Gastrocnemius medialis (tissue), 4 donors: Measurements from ENCODE around the gene DHDDS. TPM values are rescaled to one million over a fixed set of nuclear protein-coding genes. Genes with fewer than 3 reads are reported as not detected.

Experiments
- ATAC-seq, 2 donors: fragments of 150-250 bp; one replicate each; pipeline ENCODE4 v1.9.1; 2016
- DNase-seq, 2 donors: peaks; one replicate each; pipeline ENCODE4 v3.0.0-alpha.2; 2019
- H3K27ac ChIP-seq, 4 donors: fragments of 200-600 bp; sonication (generic); 1 replicate in 1 of 4; 2 replicates in 3 of 4; pipeline ENCODE4 v1.5.1; 2016 to 2018; ENCODE audit warnings: mild to moderate bottlenecking in 2 of 4, moderate library complexity in 1 of 4
- H3K27me3 ChIP-seq, 3 donors: fragments of 200-600 bp; sonication (generic) in 2 of 3; 1 replicate in 1 of 3; 2 replicates in 2 of 3; pipeline versions ENCODE4 v1.5.1 to v1.6.0; 2016 to 2019; ENCODE audit warnings: mild to moderate bottlenecking in 1 of 3, moderate library complexity in 1 of 3
- H3K36me3 ChIP-seq, 2 donors: fragments of 200-600 bp; sonication (generic) in 1 of 2; one replicate each; pipeline ENCODE4 v1.5.1; 2017 to 2018
- H3K4me1 ChIP-seq, 2 donors: fragments of 200-600 bp; sonication (generic) in 1 of 2; one replicate each; pipeline ENCODE4 v1.5.1; 2016 to 2017; ENCODE audit warnings: mild to moderate bottlenecking in 2 of 2
- H3K4me3 ChIP-seq, 4 donors: fragments of 200-600 bp; sonication (generic) in 3 of 4; 1 replicate in 1 of 4; 2 replicates in 3 of 4; pipeline ENCODE4 v1.5.1; 2016 to 2019; ENCODE audit warnings: mild to moderate bottlenecking in 2 of 4
- H3K9me3 ChIP-seq, 3 donors: fragments of 200-600 bp; sonication (generic) in 2 of 3; 1 replicate in 1 of 3; 2 replicates in 2 of 3; pipeline ENCODE4 v1.5.1; 2016 to 2019
- CTCF ChIP-seq, 5 experiments: fragments of 450-650 bp in 3 of 5; fragments of 200-600 bp in 2 of 5; sonication (generic) in 2 of 5; IDR thresholded peaks in 4 of 5; conservative IDR thresholded peaks in 1 of 5; 1 replicate in 4 of 5; 2 replicates in 1 of 5; pipeline ENCODE4 v1.5.1; 2016 to 2019; ENCODE audit warnings: antibody characterized with exemption in 5 of 5, mild to moderate bottlenecking in 3 of 5, moderate library complexity in 3 of 5
- POLR2A ChIP-seq, 2 donors: fragments of 450-650 bp; IDR thresholded peaks; one replicate each; pipeline ENCODE4 v1.6.1; 2017; ENCODE audit warnings: antibody characterized with exemption in 2 of 2, mild to moderate bottlenecking in 2 of 2, moderate library complexity in 2 of 2
- in situ Hi-C, 4 donors: fragments of 200-750 bp; cut with MboI; loops; one replicate each; pipeline versions ENCODE4 v1.15.0 to v1.8.0; 2017; ENCODE audit warnings: low sequenced_read_pairs in 4 of 4
- intact Hi-C: fragments of 100-400 bp; cut with DNase I; formaldehyde crosslinking; loops from one replicate; pipeline ENCODE4 v1.15.1; 2023; ENCODE audit warnings: low total_unique reads
- total RNA-seq, 4 donors: library from RNA; depleted of rRNA; stranded (reverse); fragments of >200 nt; gene quantifications; one replicate each; pipeline versions ENCODE4 v1.1.0 to v1.2.3, GENCODE V29; 2016

DHDDS gene
- total RNA-seq, 4 donors from 2014 or later, result 12.1 to 30.7 (median 22.3) TPM

GRCh38 chr1:26409191-26409807 lies 22.8 kb upstream of the DHDDS start:
- Histone ChIP-seq H3K27me3 (peaks cover 44 to 49% (median 48%) of the 10 kb centered on the region in 3 donors), H3K4me3 (no peak overlapping the region), H3K27ac (no peak overlapping the region), H3K4me1 (no peaks in the 10 kb centered on the region), H3K36me3 (no peaks in the 10 kb centered on the region), H3K9me3 (no peaks in the 10 kb centered on the region)
- intact Hi-C loops, result no loop called here
- in situ Hi-C loops, result no loop called here
- no peak for DNase-seq
- ATAC-seq, result no peak
- TF ChIP-seq POLR2A (IDR thresholded peaks at IDR 0.05) (no peak), CTCF (IDR thresholded peaks at IDR 0.05 in 4 of 5, conservative IDR thresholded peaks at IDR 0.05 in 1 of 5) (no peak)

GRCh38 chr1:26410706-26411623 lies 21.2 kb upstream of the DHDDS start, which contains the start of gene LIN28A:
Gene LIN28A (plus strand): TSS chr1:26410817. CDS start chr1:26410892, 75 bp downstream.
- TF ChIP-seq POLR2A (IDR thresholded peaks at IDR 0.05) (no peak), CTCF (IDR thresholded peaks at IDR 0.05 in 4 of 5, conservative IDR thresholded peaks at IDR 0.05 in 1 of 5) (no peak)
- Histone ChIP-seq H3K36me3 (no peaks in the 10 kb centered on the region), H3K9me3 (no peaks in the 10 kb centered on the region), H3K27me3 (peaks cover 44 to 59% (median 57%) of the 10 kb centered on the region in 3 donors), H3K27ac (no peak within 1 kb of the TSS), H3K4me1 (no peaks in the 10 kb centered on the region), H3K4me3 (no peak within 1 kb of the TSS)
- intact Hi-C loops, result no loop called here
- ATAC-seq, result no peak
- DNase-seq, result no peak
- in situ Hi-C loops, result no loop called here

- Histone ChIP-seq H3K4me1 (no peaks in the 10 kb centered on the region), H3K9me3 (no peaks in the 10 kb centered on the region), H3K36me3 (no peaks in the 10 kb centered on the region), H3K27me3 (peaks cover 44 to 59% (median 57%) of the 10 kb centered on the region in 3 donors), H3K4me3 (no peak overlapping the region), H3K27ac (no peak overlapping the region)
- intact Hi-C loops (no loop called here), in situ Hi-C loops (no loop called here)
- ATAC-seq, result no peak
- no peak for DNase-seq
- TF ChIP-seq CTCF (IDR thresholded peaks at IDR 0.05 in 4 of 5, conservative IDR thresholded peaks at IDR 0.05 in 1 of 5) (no peak), POLR2A (IDR thresholded peaks at IDR 0.05) (no peak)
Observed at GRCh38 chr1:26411624-26412074, 20.5 kb upstream of the DHDDS start.

- Histone ChIP-seq H3K4me3 (no peak overlapping the region), H3K9me3 (no peaks in the 10 kb centered on the region), H3K27ac (no peak overlapping the region), H3K27me3 (peaks cover 44 to 59% (median 57%) of the 10 kb centered on the region in 3 donors), H3K36me3 (no peaks in the 10 kb centered on the region), H3K4me1 (no peaks in the 10 kb centered on the region)
- no peak for ATAC-seq
- no peak for DNase-seq
- intact Hi-C loops (no loop called here), in situ Hi-C loops (no loop called here)
- TF ChIP-seq CTCF (IDR thresholded peaks at IDR 0.05 in 4 of 5, conservative IDR thresholded peaks at IDR 0.05 in 1 of 5), result no peak
- no peak for TF ChIP-seq POLR2A (IDR thresholded peaks at IDR 0.05)
Observed at GRCh38 chr1:26412180-26412840, 19.8 kb upstream of the DHDDS start.
